OCI-LY1 (cell line): Measurements from ENCODE around the gene ETV3L.
A peak's percentile ranks its signal among the peaks of the same experiment; 100 is the strongest.

ENCODE experiments used
- H2AFZ ChIP-seq: fragments of 200-600 bp; sonication (generic), shearing (Covaris generic); 2 replicates; pipeline ENCODE4 v1.6.0; 2014; ENCODE audit warnings: antibody characterized with exemption, mild to moderate bottlenecking, low read length
- H3F3A ChIP-seq: fragments of 200-600 bp; sonication (generic), shearing (Covaris generic); 2 replicates; pipeline ENCODE4 v1.6.0; 2014; ENCODE audit warnings: mild to moderate bottlenecking, antibody characterized with exemption, low read length, moderate library complexity; ENCODE audit not compliant: insufficient read depth
- H3K27ac ChIP-seq: fragments of 200-600 bp; sonication (generic); 2 replicates; pipeline ENCODE4 v1.5.1; 2014; ENCODE audit warnings: low read length, mixed run types, mild to moderate bottlenecking, low read depth; ENCODE audit not compliant: poor library complexity, severe bottlenecking
- H3K27me3 ChIP-seq: fragments of 200-600 bp; sonication (generic); 2 replicates; pipeline ENCODE4 v1.6.0; 2014; ENCODE audit warnings: antibody characterized with exemption, mild to moderate bottlenecking, low read length, moderate library complexity; ENCODE audit not compliant: insufficient read depth
- H3K36me3 ChIP-seq: fragments of 200-600 bp; sonication (generic); 2 replicates; pipeline ENCODE4 v1.6.1; 2014; ENCODE audit warnings: mild to moderate bottlenecking, antibody characterized with exemption, low read length, moderate library complexity, mixed read lengths; ENCODE audit not compliant: insufficient read depth
- H3K4me1 ChIP-seq: fragments of 200-600 bp; sonication (generic); 2 replicates; pipeline ENCODE4 v1.5.1; 2014; ENCODE audit warnings: mild to moderate bottlenecking, low read length, moderate library complexity; ENCODE audit not compliant: insufficient read depth, severe bottlenecking
- H3K4me2 ChIP-seq: fragments of 200-600 bp; sonication (generic), shearing (Covaris generic); 2 replicates; pipeline ENCODE4 v1.6.1; 2014; ENCODE audit warnings: low read length
- H3K4me3 ChIP-seq: fragments of 200-600 bp; sonication (generic); 2 replicates; pipeline ENCODE4 v1.5.1; 2014; ENCODE audit warnings: low read length, low read depth, mild to moderate bottlenecking, mixed read lengths; ENCODE audit not compliant: poor library complexity, severe bottlenecking
- H3K79me2 ChIP-seq: fragments of 200-600 bp; shearing (Covaris generic); 2 replicates; pipeline ENCODE4 v1.6.1; 2016; ENCODE audit warnings: mixed run types, low read length, mixed read lengths; ENCODE audit not compliant: insufficient read depth
- H3K9ac ChIP-seq: fragments of 200-600 bp; sonication (generic), shearing (Covaris generic); 2 replicates; pipeline ENCODE4 v1.6.1; 2014; ENCODE audit warnings: mild to moderate bottlenecking, low read length, mixed read lengths
- H3K9me2 ChIP-seq: fragments of 200-600 bp; sonication (generic), shearing (Covaris generic); 2 replicates; pipeline ENCODE4 v1.6.1; 2014; ENCODE audit warnings: low read depth, mild to moderate bottlenecking, low read length, mixed read lengths
- H3K9me3 ChIP-seq: fragments of 200-600 bp; shearing (Covaris generic); 2 replicates; pipeline ENCODE4 v1.6.1; 2014; ENCODE audit warnings: low read length, mixed read lengths
- H4K20me1 ChIP-seq: fragments of 200-600 bp; sonication (generic), shearing (Covaris generic); 2 replicates; pipeline ENCODE4 v1.6.0; 2016; ENCODE audit warnings: mild to moderate bottlenecking, low read length; ENCODE audit not compliant: insufficient read depth
- EZH2 ChIP-seq: fragments of 200-600 bp; sonication (generic), shearing (Covaris generic); IDR thresholded peaks from 2 replicates; pipeline ENCODE4 v1.8.0; 2017; ENCODE audit warnings: borderline replicate concordance, mixed run types, mild to moderate bottlenecking, antibody characterized with exemption, low read length, moderate library complexity, mixed read lengths
- TF ChIP-seq, protein P1 (sequence below): fragments of 200-600 bp; sonication (generic), shearing (Covaris generic); IDR thresholded peaks from 2 replicates; pipeline ENCODE4 v1.5.1; 2017; ENCODE audit warnings: mild to moderate bottlenecking, antibody characterized with exemption, low read length, moderate library complexity, mixed read lengths

ETV3L gene

DNA sequence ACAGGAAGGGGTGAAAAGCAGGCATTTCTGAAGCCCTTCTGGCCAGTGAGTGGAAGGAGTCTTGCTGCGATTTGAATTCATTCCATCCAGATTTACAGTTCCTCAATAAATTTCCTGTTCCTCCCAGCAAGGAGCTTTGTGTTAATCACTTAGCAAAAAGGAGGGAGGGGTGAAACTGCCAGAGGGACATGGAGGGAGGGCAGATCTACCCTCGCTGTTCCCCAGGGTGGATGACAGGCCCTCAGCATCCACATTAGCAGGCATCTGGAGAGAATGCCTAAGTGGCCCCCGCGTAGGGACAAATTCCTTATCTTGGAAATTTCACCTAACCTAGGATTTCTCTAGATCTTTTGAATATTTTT is 37.4 kb upstream of the ETV3L start:
- peak overlapping the region; percentile 78 for H3K4me3 ChIP-seq
- H3F3A ChIP-seq: peaks cover 7% of the 10 kb centered on the region; the same call in 1 of the 2 replicates
- H3K4me1 ChIP-seq: peaks cover 21% of the 10 kb centered on the region
- H3K27ac ChIP-seq: no peak overlapping the region
- peak overlapping the region; percentile 83 for H3K9ac ChIP-seq
- no peaks in the 10 kb centered on the region for H3K9me2 ChIP-seq
- H3K4me2 ChIP-seq: peak overlapping the region; percentile 80
- no peaks in the 10 kb centered on the region for H3K27me3 ChIP-seq
- peaks cover 41% of the 10 kb centered on the region for H3K36me3 ChIP-seq
- peaks cover 14% of the 10 kb centered on the region; the same call in 1 of the 2 replicates for H3K79me2 ChIP-seq
- no peaks in the 10 kb centered on the region for H4K20me1 ChIP-seq
- no peak overlapping the region for H2AFZ ChIP-seq
- no peaks in the 10 kb centered on the region for H3K9me3 ChIP-seq
- TF ChIP-seq EZH2: no peak
- TF ChIP-seq, protein P1, sequence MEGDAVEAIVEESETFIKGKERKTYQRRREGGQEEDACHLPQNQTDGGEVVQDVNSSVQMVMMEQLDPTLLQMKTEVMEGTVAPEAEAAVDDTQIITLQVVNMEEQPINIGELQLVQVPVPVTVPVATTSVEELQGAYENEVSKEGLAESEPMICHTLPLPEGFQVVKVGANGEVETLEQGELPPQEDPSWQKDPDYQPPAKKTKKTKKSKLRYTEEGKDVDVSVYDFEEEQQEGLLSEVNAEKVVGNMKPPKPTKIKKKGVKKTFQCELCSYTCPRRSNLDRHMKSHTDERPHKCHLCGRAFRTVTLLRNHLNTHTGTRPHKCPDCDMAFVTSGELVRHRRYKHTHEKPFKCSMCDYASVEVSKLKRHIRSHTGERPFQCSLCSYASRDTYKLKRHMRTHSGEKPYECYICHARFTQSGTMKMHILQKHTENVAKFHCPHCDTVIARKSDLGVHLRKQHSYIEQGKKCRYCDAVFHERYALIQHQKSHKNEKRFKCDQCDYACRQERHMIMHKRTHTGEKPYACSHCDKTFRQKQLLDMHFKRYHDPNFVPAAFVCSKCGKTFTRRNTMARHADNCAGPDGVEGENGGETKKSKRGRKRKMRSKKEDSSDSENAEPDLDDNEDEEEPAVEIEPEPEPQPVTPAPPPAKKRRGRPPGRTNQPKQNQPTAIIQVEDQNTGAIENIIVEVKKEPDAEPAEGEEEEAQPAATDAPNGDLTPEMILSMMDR: no peak

DNA sequence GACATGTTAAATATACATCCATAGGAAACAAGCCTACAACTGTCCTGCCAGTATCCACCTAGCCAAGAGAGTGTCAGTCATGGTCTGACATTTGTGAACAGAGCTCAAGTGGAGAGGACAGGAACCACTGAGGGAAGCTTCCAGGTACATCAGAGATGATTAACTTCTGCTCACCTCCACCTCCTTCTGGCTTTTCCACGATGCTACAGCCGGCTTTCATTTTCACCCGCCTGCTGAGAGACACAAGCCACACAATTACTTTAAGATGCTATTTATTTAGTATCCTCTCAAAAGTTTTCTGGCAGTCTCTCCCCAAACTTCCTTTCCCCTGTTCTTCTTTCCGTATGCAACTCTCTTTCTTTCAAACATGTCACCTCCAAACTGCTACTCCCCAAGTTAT is 36.5 kb upstream of the ETV3L start:
- Histone ChIP-seq H3F3A (peaks cover 7% of the 10 kb centered on the region; the same call in 1 of the 2 replicates), H3K9ac (no peak overlapping the region; the same call in 1 of the 2 replicates), H3K27ac (no peak overlapping the region), H3K4me1 (peaks cover 21% of the 10 kb centered on the region), H3K79me2 (peaks cover 14% of the 10 kb centered on the region; the same call in 1 of the 2 replicates), H3K36me3 (peaks cover 50% of the 10 kb centered on the region), H3K4me3 (no peak overlapping the region), H3K9me3 (no peaks in the 10 kb centered on the region), H3K27me3 (no peaks in the 10 kb centered on the region), H3K9me2 (no peaks in the 10 kb centered on the region), H4K20me1 (no peaks in the 10 kb centered on the region), H3K4me2 (no peak overlapping the region), H2AFZ (no peak overlapping the region)
- TF ChIP-seq EZH2: no peak
- TF ChIP-seq, protein P1: no peak

DNA sequence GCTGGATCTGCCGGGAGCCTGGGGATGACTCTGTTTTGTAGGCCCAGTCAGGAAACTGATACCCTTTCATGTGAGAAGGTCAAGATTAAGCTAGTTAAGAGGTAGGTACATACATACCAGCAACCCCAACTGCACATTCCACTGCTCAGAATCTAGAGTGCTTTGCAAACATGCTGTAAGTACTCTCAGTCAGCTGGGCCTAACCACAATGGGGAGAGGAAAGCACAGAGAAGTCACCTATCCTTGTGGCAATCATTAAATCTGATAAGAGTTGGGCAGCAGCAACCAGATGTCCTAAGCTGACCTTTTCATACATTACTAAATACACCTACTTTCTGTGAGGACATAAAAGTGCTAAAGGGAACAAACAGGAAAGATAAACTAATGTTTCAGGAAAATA is 36.0 kb upstream of the ETV3L start:
- Histone ChIP-seq H3F3A (peaks cover 7% of the 10 kb centered on the region; the same call in 1 of the 2 replicates), H3K4me3 (no peak overlapping the region), H3K9me3 (no peaks in the 10 kb centered on the region), H2AFZ (no peak overlapping the region), H3K4me1 (peaks cover 21% of the 10 kb centered on the region), H3K4me2 (no peak overlapping the region), H3K27me3 (no peaks in the 10 kb centered on the region), H3K9ac (no peak overlapping the region), H3K79me2 (peaks cover 14% of the 10 kb centered on the region; the same call in 1 of the 2 replicates), H4K20me1 (no peaks in the 10 kb centered on the region), H3K36me3 (peaks cover 55% of the 10 kb centered on the region), H3K9me2 (no peaks in the 10 kb centered on the region), H3K27ac (no peak overlapping the region)
- TF ChIP-seq, protein P1: no peak
- TF ChIP-seq EZH2: no peak
